ENCODE data around the gene ACER1.
A peak's percentile ranks its signal among the peaks of the same experiment; 100 is the strongest.
"Not testable (repeated sequence)": the region's sequence is repeated elsewhere in the genome, so short reads cannot be mapped to it uniquely, and the experiment has no call there.

ACER1 gene

DNA sequence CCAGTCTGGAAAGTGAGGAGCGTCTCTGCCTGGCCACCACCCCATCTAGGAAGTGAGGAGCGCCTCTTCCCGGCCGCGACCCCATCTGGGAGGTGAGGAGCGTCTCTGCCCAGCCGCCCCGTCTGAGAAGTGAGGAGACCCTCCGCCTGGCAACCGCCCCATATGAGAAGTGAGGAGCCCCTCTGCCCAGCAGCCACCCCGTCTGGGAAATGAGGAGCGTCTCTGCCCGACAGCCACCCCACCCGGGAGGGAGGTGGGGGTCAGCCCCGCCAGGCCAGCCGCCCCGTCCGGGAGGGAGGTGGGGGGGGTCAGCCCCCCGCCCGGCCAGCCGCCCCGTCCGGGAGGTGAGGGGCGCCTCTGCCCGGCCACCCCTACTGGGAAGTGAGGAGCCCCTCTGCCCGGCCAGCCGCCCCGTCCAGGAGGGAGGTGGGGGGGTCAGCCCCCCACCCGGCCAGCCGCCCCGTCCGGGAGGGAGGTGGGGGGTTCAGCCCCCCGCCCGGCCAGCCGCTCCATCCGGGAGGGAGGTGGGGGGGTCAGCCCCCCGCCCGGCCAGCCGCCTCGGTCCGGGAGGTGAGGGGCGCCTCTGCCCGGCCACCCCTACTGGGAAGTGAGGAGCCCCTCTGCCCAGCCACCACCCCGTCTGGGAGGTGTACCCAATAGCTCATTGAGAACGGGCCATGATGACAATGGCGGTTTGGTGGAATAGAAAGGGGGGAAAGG, 22.1 kb upstream of the ACER1 start:
- not testable (repeated sequence) for DNase-seq (ENCODE audit: low spot score)

GRCh38 chr19:6354098-6354674, 20.8 kb upstream of the ACER1 start:
- peak; percentile 51 for DNase-seq (ENCODE audit: low spot score)

GRCh38 chr19:6352381-6353165, 19.2 kb upstream of the ACER1 start:
- DNase-seq (ENCODE audit: low spot score), result no peak

GRCh38 chr19:6350688-6351087, 17.3 kb upstream of the ACER1 start:
- DNase-seq (ENCODE audit: low spot score), result no peak

- not testable (repeated sequence) for DNase-seq (ENCODE audit: low spot score)
Observed at GRCh38 chr19:6349271-6349670, 15.9 kb upstream of the ACER1 start.

- DNase-seq (ENCODE audit: low spot score), result no peak
Observed at GRCh38 chr19:6343462-6343861, 10.1 kb upstream of the ACER1 start.

GRCh38 chr19:6340493-6341201, 7.2 kb upstream of the ACER1 start:
- DNase-seq (ENCODE audit: low spot score), result no peak

GRCh38 chr19:6334490-6335285, 1.3 kb upstream of the ACER1 start:
- no peak for DNase-seq (ENCODE audit: low spot score)

DNA sequence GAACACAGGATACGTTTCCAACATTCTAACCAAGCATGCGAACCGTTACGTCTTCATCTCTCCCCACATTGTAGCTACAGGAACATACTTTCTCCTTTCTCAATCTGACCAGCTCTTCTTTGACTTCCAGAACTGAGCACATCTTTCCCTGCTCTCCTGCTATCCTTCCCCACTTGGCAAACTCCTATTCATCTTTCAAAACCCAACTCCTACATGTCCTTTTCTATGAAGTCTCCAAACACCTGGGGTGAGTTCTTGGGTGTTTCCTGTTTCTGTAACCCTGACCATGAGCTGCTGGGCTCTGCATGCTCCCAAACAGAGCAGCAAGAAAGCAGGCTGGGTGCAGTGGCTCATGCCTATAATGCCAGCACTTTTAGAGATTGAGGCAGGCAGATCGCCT, 6.6 kb downstream of the ACER1 start:
- DNase-seq (ENCODE audit: low spot score), result no peak

DNA sequence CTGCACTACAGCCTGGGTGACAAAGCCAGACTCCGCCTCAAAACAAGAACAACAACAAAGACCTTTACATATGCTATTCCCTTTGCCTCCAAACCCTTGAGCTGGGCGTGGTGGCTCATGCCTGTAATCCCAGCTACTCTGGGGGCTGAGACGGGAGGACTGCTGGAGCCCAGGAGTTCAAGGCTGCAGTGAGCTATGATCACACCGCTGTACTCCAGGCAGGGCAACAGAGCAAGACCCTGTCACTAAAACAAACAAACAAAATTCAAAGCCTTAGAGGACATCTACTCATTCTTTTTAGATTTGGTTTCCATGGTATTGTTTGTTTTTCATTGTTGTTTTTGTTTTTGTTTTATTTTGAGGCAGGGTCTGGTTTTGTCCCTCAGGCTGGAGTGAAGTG, 7.8 kb downstream of the ACER1 start:
- no peak for DNase-seq (ENCODE audit: low spot score)

DNA sequence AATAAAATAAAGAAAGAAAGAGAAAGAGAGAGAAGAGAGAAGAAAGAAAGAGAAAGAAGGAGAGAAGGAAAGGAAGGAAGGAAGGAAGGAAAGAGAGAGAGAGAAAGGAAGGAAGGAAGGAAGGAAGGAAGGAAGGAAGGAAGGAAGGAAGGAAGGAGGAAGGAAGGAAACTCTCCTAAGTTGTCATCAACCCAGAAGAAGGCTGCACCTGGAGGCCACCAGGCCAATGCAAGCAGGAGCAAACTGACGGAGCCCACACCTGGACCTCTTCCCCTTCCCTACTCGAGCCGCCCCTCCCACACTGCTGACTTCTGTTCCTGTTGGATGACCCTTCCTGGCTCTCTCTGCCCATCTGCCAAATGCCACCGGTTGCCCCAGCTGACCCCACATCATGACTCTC, 8.7 kb downstream of the ACER1 start:
- no peak for DNase-seq (ENCODE audit: low spot score)

- DNase-seq (ENCODE audit: low spot score), result no peak
Observed at GRCh38 chr19:6322284-6322683, 11.1 kb downstream of the ACER1 start.

DNA sequence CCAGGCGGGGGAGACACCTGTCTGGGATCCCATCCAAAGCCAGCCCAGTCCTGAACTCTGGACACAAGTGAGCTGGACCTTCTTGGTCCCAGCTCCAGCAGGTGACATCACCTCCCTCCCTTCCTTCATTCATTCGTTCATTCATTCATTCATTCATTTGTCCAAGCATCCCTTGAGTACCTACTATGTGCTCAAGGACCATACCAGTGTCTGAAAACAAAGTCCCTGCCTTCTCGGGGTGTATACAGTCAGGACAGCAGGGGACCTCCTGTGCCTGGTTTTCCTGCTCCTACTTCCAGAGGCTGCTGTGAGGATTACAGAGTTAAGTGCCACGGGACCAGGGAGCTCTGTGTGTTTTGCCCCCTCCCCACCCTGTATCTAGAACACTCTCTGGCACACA, 14.0 kb downstream of the ACER1 start:
- DNase-seq (ENCODE audit: low spot score), result no peak

DNA sequence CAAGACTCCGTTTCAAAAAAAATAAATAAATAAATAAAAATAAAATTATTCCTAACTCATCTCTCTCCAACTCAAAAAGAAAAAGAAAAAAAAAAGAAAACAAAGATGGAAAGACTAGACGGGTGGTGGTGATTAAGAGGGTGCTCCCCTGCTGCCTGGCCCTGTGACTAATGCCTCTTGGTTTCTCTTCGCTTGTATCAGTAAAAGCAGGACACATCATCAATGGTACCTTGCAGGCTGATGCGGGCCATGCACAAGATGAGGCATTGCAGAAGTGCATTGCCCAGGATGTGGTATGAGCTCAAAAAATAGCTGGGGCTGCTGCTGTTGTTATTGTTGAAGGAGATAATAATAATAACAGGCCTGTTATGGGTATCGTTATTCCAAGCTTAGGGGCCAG, 14.6 kb downstream of the ACER1 start:
- DNase-seq (ENCODE audit: low spot score), result peak; percentile 44

- DNase-seq (ENCODE audit: low spot score), result not testable (repeated sequence)
Observed at GRCh38 chr19:6315646-6316045, 17.8 kb downstream of the ACER1 start.

DNA sequence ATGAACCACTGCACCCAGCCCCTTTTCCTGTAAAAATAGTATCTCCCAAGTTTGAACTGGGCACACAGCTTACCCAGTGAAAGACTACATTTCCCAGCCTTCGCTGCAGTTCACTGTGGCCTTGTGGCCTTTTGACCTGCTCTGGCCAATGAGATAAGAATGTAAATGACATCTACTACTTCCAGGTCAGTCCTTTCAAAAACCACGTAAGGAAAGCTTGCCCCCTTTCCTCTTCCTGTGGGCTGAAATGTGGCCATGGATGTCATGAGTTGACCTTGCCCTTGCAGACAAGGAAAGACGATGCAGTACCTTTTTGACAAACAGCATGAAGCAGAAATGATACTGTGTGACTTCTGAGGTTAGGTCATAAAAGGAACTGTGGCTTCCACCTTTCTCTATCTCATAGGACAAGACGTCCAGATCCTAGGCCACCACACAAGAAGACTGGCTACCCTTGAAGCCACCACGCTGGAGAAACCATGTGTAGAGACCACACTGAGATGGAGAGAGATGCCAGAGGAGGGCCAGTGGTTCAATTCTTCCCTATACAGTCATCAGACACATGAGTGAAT, 19.9 kb downstream of the ACER1 start:
- no peak for DNase-seq (ENCODE audit: low spot score)

GRCh38 chr19:6312018-6312417, 21.4 kb downstream of the ACER1 start:
- peak; percentile 18 for DNase-seq (ENCODE audit: low spot score)

DNA sequence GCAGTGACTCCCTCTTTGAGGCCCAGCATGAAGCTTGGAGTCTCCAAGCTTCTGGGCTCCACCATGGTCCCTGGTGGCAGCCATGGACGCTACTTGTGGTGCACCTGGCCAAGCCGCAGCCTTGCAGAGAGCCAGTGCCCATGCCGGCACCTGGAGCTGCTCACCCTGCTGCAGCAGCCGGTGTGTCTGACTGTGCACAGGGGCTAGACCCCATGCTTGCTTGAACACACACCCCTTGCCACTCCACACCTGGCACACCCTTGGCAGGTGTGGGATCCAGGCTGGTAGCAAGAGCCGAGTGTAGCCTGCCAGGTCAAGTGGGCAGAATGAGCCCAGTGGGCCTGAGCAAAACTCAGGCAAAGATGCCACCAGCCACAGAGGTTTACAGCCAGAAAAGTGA, 35.0 kb downstream of the ACER1 start:
- no peak for DNase-seq (ENCODE audit: low spot score)

- DNase-seq (ENCODE audit: low spot score), result no peak
Observed at GRCh38 chr19:6297202-6297601, 36.2 kb downstream of the ACER1 start.

GRCh38 chr19:6292006-6292405, 41.4 kb downstream of the ACER1 start:
- no peak for DNase-seq (ENCODE audit: low spot score)

- DNase-seq (ENCODE audit: low spot score), result no peak
Observed at GRCh38 chr19:6288737-6289136, 44.7 kb downstream of the ACER1 start.

All from AG20443 (cell line).